ENCODE measurements around the gene CDA.

The CDA gene

DNA sequence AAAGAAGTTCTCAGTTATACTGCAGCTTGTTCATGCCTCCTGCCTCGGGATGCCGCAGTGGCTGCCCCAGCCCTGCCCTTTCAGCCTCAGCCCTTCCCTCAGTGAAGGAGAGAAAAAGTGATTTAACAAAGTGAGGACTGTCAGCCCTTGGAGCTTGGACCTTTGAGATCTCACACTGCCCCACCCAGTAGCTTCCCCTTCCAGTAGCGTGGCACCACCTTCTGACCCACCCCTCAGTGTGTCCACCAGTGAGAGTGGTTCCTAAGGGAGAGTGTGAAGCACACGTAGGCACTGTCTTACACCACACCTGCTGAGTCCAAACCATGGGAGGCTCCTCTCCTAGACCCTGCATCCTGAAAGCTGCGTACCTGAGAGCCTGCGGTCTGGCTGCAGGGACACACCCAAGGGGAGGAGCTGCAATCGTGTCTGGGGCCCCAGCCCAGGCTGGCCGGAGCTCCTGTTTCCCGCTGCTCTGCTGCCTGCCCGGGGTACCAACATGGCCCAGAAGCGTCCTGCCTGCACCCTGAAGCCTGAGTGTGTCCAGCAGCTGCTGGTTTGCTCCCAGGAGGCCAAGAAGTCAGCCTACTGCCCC lies at the start of gene CDA:
CDA (plus strand) TSS at position 464 of the 592 bp plus-strand sequence; CDS start at position 497, 33 bp downstream.
- in situ Hi-C loops (cut with MboI; ENCODE audit: low sequenced_read_pairs), result no loop called here

DNA sequence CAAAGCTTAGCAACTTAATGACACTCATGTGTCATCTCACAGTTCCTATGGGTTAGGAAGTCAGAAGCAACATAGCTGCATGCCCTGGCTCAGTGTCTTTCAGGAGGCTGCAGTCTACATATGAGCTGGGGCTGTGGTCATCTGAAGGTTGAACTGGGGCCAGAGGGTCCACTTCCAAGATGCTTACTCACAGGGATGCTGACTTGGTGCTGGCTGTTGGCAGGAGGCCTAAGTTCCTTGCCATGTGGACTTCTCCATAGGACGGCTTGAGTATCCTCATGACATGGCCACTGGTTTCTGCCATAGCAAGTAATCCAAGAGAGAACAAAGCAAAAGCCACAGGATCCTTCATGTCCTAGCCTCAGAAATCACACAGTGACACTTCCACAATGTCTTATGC lies 48.6 kb upstream of the CDA start:
- in situ Hi-C loops (cut with MboI; ENCODE audit: low sequenced_read_pairs), result loop anchor here (25.0 kb wide), 1 partner anchor 97 kb away; the partner anchor contains the start of gene PINK1

- in situ Hi-C loops (cut with MboI; ENCODE audit: low sequenced_read_pairs), result loop anchor here (25.0 kb wide), 1 partner anchor 91 kb away; the partner anchor contains the start of gene PINK1
These were observed 42.3 kb upstream of the CDA start for GRCh38 chr1:20546637-20547036.

GRCh38 chr1:20551161-20551560 lies 37.7 kb upstream of the CDA start:
- in situ Hi-C loops (cut with MboI; ENCODE audit: low sequenced_read_pairs), result no loop called here

DNA sequence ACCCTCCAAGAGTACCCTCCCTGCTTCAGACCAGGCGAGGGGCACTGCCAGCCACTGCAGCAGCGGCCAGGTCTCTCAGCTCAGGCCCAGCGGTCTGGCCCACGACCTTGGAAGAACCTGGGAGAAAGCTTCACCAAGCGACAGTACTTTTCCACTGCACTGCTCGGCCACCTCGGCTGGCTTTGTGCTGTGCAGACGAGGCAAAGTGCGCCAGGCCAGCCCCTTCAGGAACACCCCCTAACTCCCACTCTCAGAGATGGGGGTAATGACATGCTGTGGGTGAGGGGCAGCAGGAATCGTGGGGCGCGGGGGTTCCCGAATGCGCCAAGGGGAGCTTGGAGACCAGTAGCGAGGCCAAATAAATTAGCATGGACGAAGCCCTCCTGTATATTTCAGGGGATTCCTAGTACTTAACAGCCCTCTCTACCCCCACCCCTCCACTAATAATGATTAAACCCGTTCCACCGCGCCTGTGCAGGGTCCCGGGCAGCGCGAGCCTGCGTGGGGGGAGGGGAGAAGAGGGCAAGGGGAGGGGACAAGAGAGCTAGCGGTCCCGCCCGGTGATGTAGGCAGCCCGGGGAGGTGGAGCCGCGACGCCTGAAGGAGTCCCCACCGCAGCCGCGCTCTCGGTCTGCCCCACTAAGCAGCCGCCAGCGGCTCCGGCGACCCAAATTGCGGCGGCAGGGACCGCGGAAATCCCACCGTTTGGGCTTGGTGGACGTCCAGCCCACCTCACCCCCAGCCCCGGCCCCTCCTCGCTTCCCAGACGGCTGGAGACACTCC lies 36.8 kb upstream of the CDA start, which contains the start of gene FAM43B:
FAM43B (plus strand) TSS at position 629 of the 783 bp plus-strand sequence. CDS start 401 bp downstream, outside the sequence.
- in situ Hi-C loops (cut with MboI; ENCODE audit: low sequenced_read_pairs), result no loop called here

- in situ Hi-C loops (cut with MboI; ENCODE audit: low sequenced_read_pairs), result no loop called here
These were observed 36.0 kb upstream of the CDA start for GRCh38 chr1:20552728-20553445.

DNA sequence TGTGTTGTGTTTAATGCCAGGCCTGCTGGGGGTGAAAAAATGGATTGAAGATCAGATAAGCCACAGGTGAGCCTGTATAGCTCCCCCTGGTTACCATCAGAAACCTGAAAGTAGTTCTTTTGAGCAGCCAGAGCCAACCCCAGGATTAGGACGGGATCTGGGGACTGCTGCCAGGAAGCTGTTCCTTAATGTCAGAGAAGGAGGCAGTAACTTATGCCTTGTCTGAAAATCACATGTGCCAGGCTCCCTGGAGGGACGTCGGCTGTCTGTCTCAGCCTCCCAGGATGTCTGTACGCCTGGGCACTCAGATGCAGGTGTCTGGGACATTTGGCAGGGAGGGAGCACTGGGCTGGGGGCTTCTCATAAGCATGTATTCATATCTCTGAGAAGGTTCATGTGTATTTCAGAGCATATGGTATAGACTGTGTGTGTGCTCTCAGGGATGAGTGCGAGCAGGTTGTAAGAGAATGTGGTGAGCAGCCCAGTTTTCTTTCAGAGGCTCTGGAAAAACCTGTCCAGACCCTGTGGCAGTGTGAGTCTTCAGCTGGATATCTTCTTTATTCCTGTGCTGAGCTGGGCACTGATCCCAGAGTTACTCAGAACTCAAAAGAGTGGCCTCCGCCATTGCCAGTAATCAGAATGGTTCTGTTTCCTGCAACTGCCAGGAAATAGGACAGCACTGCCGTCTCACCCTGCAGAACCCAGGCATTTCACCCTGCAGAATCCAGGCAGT lies 33.7 kb upstream of the CDA start:
- in situ Hi-C loops (cut with MboI; ENCODE audit: low sequenced_read_pairs), result no loop called here

DNA sequence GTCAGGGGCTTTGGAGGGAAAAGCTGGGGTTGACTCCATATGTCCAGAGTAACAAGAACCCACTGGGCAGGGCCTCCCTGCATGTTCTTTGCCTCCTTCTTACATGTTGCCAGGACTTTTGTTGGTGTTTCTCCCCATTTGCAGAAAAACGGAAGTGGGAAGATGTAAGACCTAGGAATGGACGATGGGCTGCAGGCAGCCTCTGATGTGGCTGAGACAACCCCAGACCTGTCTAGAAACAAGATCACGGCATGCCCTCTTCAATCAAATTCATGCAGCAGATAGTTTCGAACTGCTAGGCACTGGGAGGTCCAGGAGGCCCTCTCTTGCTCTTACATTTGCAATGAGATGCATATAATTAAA lies 33.2 kb upstream of the CDA start:
- in situ Hi-C loops (cut with MboI; ENCODE audit: low sequenced_read_pairs), result no loop called here

GRCh38 chr1:20558191-20558590 lies 30.7 kb upstream of the CDA start:
- in situ Hi-C loops (cut with MboI; ENCODE audit: low sequenced_read_pairs), result no loop called here

DNA sequence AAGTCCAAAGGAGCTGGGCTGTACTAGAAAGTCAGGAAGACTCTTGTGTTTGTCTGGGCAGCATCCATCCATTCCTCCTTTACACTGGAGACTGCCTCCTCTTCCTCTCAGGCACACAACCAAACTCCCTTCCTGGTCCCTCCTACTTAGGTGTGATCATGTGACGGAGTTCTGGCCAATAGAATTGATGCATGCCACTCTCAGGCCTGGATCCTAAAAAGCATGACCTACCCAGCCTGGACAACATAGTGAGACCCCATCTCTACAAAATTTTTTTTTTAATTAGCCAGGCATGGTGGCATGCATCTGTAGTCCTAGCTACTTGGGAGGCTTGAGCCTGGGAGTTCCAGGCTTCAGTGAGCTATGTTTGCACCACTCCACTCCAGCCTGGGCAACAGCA lies 27.9 kb upstream of the CDA start:
- in situ Hi-C loops (cut with MboI; ENCODE audit: low sequenced_read_pairs), result no loop called here

- in situ Hi-C loops (cut with MboI; ENCODE audit: low sequenced_read_pairs), result no loop called here
These were observed 23.7 kb upstream of the CDA start for GRCh38 chr1:20565234-20565633.

DNA sequence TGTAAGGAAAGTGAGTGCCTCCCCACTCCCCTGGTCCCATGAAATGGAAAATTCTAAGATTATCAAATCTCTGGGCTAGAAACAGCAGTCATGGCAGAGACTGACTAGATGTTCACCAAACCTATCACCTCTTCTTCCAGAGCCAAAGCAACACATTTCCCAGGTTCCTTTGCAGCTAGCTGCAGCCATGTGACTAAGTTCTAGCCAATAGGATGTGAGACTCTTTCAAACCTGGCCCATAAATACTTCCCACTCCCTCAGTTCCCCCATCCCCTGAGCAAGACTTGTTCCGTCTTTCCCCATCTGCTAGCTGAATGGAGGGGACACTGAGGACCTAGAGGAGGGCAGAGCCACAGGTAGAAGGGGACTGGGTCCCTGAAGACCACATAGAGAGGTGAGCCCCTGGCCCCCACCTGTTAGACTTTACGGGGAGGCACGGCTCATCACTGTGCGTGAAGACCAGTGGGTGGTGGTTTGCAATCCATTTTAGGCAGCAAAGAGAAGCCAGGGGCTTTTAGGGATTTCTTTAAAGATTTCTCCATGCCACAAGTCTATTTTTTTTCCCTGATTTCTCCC lies 19.3 kb upstream of the CDA start:
- in situ Hi-C loops (cut with MboI; ENCODE audit: low sequenced_read_pairs), result no loop called here

DNA sequence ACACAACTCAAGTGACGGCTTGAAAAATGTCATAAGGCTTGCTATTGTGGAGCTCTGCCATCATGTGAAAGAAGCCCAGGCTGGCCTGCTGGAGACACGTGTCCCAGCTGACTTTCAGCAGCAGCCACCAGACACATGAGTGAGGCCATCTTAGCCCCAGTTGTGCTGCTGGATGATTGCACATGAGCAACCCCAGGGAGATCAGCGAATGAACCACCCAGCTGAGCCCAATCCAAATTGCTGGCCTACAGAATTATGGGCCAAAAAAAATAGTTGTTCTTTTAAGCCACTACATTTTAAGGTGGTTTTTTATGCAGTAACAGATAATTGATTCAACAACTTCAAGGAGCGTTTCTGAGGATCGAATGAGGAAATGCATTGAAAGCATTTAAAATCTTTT lies 17.5 kb upstream of the CDA start:
- in situ Hi-C loops (cut with MboI; ENCODE audit: low sequenced_read_pairs), result no loop called here

DNA sequence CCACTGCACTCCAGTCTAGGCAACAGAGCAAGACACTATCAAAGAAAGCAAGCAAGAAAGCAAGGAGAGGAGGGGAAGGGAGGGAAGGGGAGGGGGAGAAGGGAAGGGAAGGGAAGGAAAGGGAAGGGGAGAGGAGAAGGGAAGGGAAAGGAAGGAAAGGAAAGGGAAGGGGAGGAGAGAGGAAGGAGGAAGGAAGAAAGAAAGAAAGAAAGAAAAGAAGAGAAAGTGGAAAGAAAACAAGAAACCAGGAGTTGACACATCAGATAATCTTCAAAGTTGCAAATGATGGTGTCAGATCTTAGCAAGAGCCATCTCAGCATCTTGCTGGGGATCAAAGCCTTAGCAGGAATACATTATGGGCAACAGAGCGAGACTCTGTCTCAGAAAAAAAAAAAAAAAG lies 14.9 kb upstream of the CDA start:
- in situ Hi-C loops (cut with MboI; ENCODE audit: low sequenced_read_pairs), result no loop called here

- in situ Hi-C loops (cut with MboI; ENCODE audit: low sequenced_read_pairs), result no loop called here
These were observed 14.0 kb upstream of the CDA start for GRCh38 chr1:20574686-20575540.

GRCh38 chr1:20575541-20576336 lies 13.2 kb upstream of the CDA start:
- in situ Hi-C loops (cut with MboI; ENCODE audit: low sequenced_read_pairs), result no loop called here

DNA sequence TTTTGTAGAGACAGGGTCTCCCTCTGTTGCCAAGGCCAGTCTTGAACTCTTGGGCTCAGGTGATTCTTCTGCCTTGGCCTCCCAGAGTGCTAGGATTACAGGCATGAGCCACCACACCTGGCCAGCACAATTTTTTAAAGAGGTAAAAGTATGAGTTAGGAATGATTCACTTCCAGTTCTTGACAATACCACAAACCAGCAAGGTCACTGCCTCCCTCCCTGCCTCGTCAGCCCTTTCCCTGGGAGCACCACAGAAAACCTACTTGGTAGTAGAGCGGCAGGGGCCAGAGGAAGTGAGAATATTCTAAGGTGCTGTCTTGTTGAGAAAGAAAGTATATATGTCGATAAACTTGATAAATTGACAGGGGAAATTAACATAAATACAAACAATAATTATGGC lies 10.8 kb upstream of the CDA start:
- in situ Hi-C loops (cut with MboI; ENCODE audit: low sequenced_read_pairs), result no loop called here

DNA sequence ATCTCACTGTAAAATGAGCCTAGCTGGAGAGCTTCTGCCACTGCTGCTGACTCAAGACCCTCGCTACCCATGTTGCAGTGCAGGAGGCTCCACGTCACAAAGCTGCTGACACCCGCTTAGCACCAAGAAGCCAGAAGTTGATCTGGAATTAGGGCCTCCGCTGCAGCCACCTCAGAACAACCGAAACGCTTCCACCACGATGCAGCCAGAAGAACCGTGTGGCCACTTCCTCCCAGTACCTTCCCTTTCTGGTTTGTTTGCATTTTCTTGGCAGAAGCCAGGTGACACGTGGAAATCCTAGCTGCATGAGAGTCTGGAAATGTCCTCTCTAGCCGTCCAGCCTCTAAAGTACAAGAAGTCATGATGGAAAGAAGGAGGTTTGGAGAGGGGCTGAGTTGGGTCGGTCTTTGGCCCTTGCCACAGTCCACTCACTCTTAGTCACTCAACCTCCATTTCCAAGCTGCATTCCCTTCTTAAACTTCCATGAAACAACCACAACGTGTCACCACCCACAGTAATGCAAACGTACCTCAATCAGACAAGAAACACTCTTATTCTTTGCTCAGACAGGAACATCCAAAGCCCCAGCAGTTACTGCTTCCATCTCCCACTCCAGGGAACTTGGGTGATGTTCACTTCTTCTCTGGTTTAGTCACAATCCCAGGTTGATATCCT lies 10.0 kb upstream of the CDA start:
- in situ Hi-C loops (cut with MboI; ENCODE audit: low sequenced_read_pairs), result no loop called here

All from hTERT RPE-1 (cell line).